Rectal smooth muscle tissue (tissue), 1 donor: ENCODE results near the gene CMTM2.
"Not testable (repeated sequence)": the region's sequence is repeated elsewhere in the genome, so short reads cannot be mapped to it uniquely, and the experiment has no call there.

ENCODE experiments used
- H3K27ac ChIP-seq: one replicate; pipeline ENCODE4 v1.7.0; 2013; ENCODE audit warnings: low read depth, low read length, inconsistent platforms
- H3K27me3 ChIP-seq: one replicate; pipeline ENCODE4 v1.7.0; 2013; ENCODE audit warnings: low read length; ENCODE audit not compliant: control insufficient read depth, insufficient read depth
- H3K36me3 ChIP-seq: one replicate; pipeline ENCODE4 v1.7.0; 2013; ENCODE audit warnings: low read length; ENCODE audit not compliant: control insufficient read depth, insufficient read depth
- H3K4me1 ChIP-seq: one replicate; pipeline ENCODE4 v1.7.0; 2013; ENCODE audit warnings: low read length; ENCODE audit not compliant: control insufficient read depth, insufficient read depth
- H3K4me3 ChIP-seq: one replicate; pipeline ENCODE4 v1.7.0; 2013; ENCODE audit warnings: low read length
- H3K9ac ChIP-seq: one replicate; pipeline ENCODE4 v1.7.0; 2013; ENCODE audit warnings: low read length

CMTM2 gene

DNA sequence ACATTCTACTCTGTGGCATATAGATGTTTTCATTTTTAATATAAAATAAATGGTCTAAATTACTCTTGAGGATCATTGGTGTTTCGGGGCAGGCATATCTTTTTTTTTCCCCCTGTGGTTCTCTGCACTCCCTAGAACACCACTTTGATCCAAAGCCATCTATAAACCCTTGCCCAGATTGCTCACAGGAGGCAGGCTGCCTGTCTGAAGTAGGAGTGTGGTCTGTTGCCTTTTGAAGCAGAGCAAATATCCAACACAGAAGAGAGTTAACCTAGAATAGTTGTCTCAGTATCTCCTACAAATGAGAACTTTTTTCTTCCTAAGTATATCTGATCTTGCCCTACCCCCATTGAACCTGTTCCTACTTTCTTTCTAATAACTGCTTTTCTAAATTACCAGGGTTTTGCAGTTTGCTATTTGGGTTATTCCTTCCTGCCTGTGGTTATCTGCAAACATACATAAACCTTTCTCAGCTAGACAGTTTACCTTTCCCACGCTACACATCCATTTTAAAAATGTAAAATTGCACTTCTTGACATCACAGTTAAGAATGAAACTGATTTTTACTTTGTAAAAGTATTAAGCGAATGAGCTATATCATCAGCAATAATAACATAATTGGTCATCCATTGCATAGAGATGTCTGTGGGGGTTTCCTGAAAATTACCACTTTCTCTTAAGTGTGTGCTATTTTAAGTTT is 17.7 kb upstream of the CMTM2 start:
- Histone ChIP-seq H3K4me1 (no peaks in the 10 kb centered on the region), H3K27me3 (no peaks in the 10 kb centered on the region), H3K36me3 (peaks cover 12% of the 10 kb centered on the region), H3K9ac (no peak overlapping the region), H3K4me3 (no peak overlapping the region), H3K27ac (no peak overlapping the region)

DNA sequence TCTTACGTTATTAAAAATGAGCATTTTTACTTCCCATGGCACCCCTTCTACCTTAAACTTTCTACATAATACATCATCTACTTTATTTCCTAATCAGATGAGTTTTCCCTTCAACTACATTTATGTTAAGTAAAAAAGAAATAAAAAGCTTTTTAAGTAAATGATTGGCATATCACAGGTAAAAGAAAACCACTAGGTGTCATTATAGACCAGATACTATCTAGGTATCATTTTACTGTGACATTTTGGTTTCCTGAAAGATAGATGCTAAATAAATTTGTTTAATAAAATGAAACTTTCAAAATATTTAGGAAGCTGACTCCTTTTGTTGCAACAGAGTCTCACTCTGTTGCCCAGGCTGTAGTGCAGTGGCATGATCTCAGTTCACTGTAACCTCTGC is 16.9 kb upstream of the CMTM2 start:
- H3K9ac ChIP-seq = no peak overlapping the region
- no peak overlapping the region for H3K27ac ChIP-seq
- no peaks in the 10 kb centered on the region for H3K4me1 ChIP-seq
- H3K27me3 ChIP-seq = no peaks in the 10 kb centered on the region
- no peak overlapping the region for H3K4me3 ChIP-seq
- peaks cover 15% of the 10 kb centered on the region for H3K36me3 ChIP-seq

DNA sequence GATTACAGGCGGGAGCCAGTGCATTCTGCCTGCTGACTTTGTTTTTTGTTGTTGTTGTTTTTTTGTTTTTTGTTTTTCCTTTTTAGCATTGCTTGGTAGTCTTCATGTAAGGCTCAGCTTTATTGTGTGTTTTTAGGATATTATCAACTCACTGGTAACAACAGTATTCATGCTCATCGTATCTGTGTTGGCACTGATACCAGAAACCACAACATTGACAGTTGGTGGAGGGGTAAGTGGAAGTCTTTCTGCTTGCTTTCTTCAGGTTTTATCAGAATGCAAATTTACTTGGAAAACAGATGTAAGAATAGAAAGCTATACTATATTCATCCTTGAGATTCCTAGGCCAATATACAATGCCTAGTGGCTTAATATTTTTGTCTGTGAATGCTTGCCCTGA is 16.3 kb upstream of the CMTM2 start:
- H3K36me3 ChIP-seq = peaks cover 15% of the 10 kb centered on the region
- no peak overlapping the region for H3K9ac ChIP-seq
- H3K27me3 ChIP-seq = no peaks in the 10 kb centered on the region
- no peak overlapping the region for H3K27ac ChIP-seq
- H3K4me1 ChIP-seq = no peaks in the 10 kb centered on the region
- no peak overlapping the region for H3K4me3 ChIP-seq

DNA sequence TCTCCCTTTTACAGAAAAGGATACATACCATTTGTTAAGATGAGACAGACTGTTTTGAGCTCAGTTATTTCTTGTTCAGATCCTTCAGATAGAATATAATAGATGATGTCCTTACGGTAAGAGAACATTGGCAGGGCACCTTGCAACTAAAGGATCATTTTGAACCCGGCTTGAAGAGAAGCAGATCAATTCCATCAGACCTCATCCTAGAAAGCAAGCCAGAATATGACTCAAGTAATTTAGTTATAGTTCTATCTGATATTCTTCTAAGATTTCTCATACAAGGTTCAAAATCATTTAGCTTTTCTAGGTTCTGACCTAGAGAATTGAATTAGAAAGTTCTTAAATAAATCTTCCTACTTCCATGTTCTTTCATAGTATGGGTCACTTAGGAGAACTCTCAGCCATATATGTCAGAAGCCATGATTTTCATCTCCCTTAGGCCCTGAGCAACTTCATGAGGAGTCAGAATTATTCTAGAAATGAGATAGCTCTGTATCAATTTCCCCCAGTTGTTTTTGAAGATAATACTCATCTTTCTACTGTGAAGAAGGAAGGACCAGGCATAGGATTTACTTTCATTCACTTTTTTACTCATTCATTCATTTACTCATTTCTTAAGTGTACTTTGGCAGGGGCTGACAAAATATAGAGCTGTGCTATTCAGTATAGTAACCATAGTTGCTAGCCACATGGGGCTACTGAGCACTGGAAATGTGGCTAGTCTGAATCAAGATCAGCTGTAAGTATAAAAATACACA is 15.5 kb upstream of the CMTM2 start:
- H3K27ac ChIP-seq = no peak overlapping the region
- no peak overlapping the region for H3K4me3 ChIP-seq
- peaks cover 15% of the 10 kb centered on the region for H3K36me3 ChIP-seq

DNA sequence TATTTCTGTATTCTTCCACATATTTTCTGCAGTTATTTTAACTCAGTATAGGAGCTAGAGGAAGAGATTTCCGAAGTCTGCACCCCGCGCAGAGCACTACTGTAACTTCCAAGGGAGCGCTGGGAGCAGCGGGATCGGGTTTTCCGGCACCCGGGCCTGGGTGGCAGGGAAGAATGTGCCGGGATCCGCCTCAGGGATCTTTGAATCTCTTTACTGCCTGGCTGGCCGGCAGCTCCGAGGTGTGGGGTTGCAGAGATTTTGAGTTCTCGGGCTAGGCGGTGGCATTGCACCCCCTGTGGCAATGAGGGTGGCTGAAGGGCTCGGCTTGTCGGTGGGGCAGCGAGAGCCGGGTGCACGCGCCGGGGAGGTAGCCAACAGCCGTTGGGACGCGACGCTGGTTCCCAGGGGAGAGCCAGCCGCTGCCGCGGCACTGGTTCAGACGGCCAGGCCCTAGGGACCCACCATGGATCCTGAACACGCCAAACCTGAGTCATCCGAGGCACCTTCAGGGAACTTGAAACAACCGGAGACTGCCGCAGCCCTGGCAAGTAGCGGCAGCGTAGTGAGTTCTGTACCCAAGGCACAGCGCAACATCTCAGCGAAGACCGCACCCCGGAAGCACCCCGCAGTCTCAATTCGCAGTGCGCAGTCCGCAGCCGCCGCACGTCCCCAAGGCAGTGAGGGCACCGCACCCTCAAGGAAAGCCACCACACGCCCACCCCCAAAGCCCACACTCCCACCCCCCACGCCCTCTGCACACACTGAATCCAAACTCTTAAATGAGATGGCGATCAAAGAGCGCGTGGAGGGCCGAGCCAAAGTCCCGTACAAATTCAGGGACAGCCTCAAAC is 13.0 kb upstream of the CMTM2 start, which contains the start of gene CMTM1:
Gene CMTM1, plus strand, starts transcription at position 389 of the 851 bp plus-strand sequence. Its CDS starts 75 bp downstream, at position 464.
- no peaks in the 10 kb centered on the region for H3K4me1 ChIP-seq
- H3K27ac ChIP-seq = no peak within 1 kb of the TSS
- no peak within 1 kb of the TSS for H3K4me3 ChIP-seq
- H3K27me3 ChIP-seq = no peaks in the 10 kb centered on the region
- H3K9ac ChIP-seq = no peak within 1 kb of the TSS
- H3K36me3 ChIP-seq = peaks cover 15% of the 10 kb centered on the region

More for the DNA sequence above, 15.5 kb upstream of the CMTM2 start:
- Histone ChIP-seq H3K9ac (no peak overlapping the region), H3K4me1 (no peaks in the 10 kb centered on the region), H3K27me3 (no peaks in the 10 kb centered on the region)

DNA sequence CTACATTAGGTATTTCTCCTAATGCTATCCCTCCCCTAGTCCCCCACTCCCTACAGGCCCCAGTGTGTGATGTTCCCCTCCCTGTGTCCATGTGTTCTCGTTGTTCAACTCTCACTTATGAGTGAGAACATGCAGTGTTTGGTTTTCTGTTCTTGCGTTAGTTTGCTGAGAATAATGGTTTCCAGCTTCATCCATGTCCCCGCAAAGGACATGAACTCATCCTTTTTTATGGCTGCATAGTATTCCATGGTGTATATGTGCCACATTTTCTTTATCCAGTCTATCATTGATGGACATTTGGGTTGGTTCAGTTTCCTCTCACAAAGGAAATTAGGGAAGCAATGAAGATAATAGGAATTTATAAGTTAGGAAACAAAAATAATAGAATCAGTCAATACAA is 12.0 kb upstream of the CMTM2 start:
- H3K4me3 ChIP-seq, H3K27me3 ChIP-seq, H3K9ac ChIP-seq, H3K27ac ChIP-seq, H3K4me1 ChIP-seq: not testable (repeated sequence)
- peaks cover 15% of the 10 kb centered on the region for H3K36me3 ChIP-seq

DNA sequence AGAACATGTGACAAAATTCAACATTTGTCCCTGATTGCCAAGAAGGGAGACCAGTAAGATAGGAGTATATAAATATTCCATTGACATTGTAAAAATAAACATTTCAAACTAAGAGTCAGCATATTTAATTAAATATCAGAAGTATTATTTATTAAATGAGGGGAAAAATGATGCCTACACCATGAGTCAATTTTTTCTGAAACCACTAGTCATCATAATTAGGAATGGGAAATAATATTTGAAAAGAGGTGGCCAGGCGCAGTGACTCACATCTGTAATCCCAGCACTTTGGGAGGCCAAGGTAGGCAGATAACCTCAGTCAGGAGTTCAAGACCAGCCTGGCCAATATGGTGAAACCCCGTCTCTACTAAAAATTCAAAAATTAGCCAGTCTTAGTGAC is 10.9 kb upstream of the CMTM2 start:
- Histone ChIP-seq H3K4me3 (no peak overlapping the region), H3K9ac (no peak overlapping the region)

DNA sequence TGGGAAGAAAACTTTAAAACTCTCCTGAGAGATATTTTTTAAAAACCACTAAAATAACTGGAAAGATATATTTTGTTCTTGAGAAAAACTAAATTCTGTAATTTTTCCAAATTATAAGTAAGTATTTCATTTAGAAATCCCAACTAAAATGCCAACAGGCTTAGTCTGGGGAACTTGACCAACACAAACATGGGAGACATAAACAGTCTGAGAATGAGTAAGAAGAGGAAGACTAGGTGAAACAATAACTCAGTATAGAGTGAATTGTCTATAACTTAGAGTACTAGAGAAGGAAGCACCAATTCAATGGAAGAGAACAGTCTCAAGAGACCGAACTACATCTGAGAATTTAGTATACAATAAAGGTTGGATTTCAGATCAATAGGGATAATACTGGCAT is 10.1 kb upstream of the CMTM2 start:
- no peaks in the 10 kb centered on the region for H3K27me3 ChIP-seq
- no peak overlapping the region for H3K9ac ChIP-seq
- no peak overlapping the region for H3K27ac ChIP-seq
- H3K4me1 ChIP-seq = no peaks in the 10 kb centered on the region
- H3K36me3 ChIP-seq = peaks cover 12% of the 10 kb centered on the region
- H3K4me3 ChIP-seq = no peak overlapping the region

More for the DNA sequence above, 10.9 kb upstream of the CMTM2 start:
- peaks cover 15% of the 10 kb centered on the region for H3K36me3 ChIP-seq
- no peaks in the 10 kb centered on the region for H3K27me3 ChIP-seq
- H3K27ac ChIP-seq = no peak overlapping the region
- H3K4me1 ChIP-seq = no peaks in the 10 kb centered on the region

DNA sequence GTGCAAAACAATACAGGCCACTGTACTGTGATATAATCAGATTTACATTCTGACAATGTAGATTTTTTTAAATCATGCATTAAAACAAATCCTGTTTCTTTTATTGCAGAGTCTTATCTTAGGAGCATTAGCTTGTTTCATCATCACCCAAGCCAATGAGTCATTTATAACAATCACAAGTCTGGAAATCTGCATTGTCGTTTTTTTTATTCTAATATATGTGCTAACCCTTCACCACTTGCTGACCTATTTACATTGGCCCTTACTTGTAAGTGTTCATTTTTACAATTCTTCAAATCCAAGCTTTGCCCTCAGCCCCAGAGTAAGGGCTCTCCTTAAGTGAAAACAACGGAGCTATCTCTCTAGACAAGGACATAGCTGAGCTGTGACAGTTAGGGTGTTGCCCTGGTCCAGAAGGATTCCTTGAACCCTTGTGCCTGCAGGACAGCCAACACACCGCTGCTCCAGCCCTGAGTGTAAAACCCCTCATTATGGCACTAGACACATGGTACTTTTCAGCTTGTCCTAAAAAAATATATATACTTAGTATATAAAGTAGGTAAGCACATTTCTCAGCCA is 9.3 kb upstream of the CMTM2 start:
- Histone ChIP-seq H3K4me3 (no peak overlapping the region), H3K36me3 (peaks cover 9% of the 10 kb centered on the region), H3K27me3 (no peaks in the 10 kb centered on the region), H3K27ac (no peak overlapping the region), H3K4me1 (no peaks in the 10 kb centered on the region), H3K9ac (no peak overlapping the region)

DNA sequence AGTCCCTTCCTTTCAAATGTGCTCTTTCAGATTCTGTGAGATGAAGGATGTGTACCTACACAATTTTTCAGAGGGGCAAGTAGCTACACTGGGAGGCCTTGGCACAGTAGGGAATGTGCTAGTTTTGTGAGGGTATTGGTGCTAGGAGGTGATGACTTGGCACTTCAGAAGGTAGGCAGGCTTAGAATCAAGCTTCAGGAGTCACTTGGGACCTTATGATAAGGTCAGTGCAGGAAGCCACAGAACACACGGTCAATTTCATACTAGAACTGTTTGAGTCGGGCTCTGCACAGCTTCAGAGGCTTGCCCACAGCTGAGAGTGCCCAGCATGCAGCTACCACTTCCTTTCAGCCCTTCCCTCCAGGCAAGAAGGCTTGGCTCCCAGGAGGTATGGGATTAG is 6.9 kb upstream of the CMTM2 start:
- Histone ChIP-seq H3K27ac (no peak overlapping the region), H3K4me3 (no peak overlapping the region), H3K9ac (no peak overlapping the region), H3K36me3 (no peaks in the 10 kb centered on the region), H3K27me3 (no peaks in the 10 kb centered on the region), H3K4me1 (no peaks in the 10 kb centered on the region)

DNA sequence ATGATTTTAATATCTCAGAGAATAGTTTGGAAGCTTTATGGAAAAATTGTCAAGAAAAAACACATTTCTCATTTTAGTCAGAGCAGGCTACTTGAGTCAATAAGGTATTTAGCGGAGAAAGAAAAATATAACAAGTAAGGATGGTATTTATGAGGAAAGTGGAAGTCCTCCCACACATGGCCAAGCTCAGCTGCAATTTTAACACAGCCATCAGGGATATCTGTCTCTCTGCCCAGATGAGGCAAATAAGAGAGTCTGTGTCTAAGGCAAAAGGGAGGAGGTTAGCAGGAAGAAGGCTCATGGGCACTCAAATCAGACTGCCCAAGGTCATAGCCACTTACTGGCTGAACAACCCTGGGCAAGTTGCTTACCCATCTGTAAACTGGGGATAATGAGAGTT is 5.2 kb upstream of the CMTM2 start:
- Histone ChIP-seq H3K27ac (no peak overlapping the region), H3K9ac (no peak overlapping the region), H3K4me3 (no peak overlapping the region), H3K27me3 (peaks cover 3% of the 10 kb centered on the region), H3K4me1 (no peaks in the 10 kb centered on the region), H3K36me3 (no peaks in the 10 kb centered on the region)

DNA sequence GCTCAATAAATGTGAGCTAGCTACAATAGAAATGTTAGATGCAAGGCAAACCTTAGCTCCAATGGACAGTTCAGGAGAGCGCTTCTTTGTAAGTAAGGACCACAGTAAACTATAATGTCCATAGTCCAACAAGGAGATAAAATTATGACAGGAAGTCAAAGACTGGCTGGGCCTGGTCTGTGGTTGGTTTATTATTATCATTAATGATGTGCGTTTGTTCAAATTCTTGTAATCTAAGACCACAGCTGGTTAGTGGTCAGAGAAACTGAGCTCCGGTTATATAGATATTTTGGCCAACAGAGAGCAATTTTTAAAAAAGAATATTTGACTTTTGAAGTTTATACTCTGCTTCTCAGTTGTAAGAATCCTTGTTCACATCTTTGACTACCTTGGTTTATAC is 4.7 kb upstream of the CMTM2 start:
- Histone ChIP-seq H3K9ac (no peak overlapping the region), H3K4me3 (no peak overlapping the region), H3K4me1 (no peaks in the 10 kb centered on the region), H3K27me3 (peaks cover 7% of the 10 kb centered on the region), H3K36me3 (no peaks in the 10 kb centered on the region), H3K27ac (no peak overlapping the region)
